NAMALWA (cell line): Measurements from ENCODE around the gene RANBP10.
"Not testable (repeated sequence)": the region's sequence is repeated elsewhere in the genome, so short reads cannot be mapped to it uniquely, and the experiment has no call there.

Experiments used
- DNase-seq: peaks from one replicate; pipeline ENCODE4 v3.0.0-alpha.2; 2015; ENCODE audit warnings: low spot score

The RANBP10 gene

DNA sequence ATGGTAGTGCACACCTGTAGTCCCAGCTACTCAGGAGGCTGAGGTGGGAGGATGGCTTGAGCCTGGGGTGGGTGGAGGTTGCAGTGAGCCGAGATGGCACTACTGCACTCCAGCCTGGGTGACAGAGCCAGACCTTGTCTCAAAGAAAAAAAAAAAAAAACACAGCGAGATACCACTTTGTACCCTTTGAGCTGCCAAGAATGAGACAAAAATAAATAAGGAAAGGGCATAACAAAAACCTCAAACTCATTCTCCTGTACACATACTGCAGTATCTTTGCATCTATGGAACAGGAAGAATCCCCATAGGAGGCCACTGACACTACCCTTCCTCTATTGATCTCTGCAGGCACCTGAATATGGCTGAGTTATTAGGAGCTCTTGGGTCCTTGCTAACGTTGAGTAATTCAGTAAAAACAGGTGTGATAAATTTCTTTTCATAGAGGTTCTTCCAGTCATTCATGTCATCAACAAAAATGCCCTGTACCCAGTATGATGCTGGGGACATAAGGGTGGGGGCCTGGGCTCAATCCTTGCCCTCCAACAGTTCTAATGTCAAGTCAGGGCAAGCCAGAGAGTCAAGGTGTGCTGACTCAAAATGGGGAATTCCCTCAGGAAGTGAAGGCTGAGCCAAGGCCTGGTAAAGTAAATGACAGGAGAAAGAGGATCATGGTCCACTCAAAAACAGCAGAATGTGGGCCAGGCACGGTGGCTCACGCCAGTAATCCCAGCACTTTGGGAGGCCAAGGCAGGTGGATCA lies 26.9 kb downstream of the RANBP10 start:
- no peak for DNase-seq

GRCh38 chr16:67775273-67775672 lies 31.1 kb downstream of the RANBP10 start:
- DNase-seq: no peak

- no peak for DNase-seq
Measured at GRCh38 chr16:67774457-67774853, 31.9 kb downstream of the RANBP10 start.

DNA sequence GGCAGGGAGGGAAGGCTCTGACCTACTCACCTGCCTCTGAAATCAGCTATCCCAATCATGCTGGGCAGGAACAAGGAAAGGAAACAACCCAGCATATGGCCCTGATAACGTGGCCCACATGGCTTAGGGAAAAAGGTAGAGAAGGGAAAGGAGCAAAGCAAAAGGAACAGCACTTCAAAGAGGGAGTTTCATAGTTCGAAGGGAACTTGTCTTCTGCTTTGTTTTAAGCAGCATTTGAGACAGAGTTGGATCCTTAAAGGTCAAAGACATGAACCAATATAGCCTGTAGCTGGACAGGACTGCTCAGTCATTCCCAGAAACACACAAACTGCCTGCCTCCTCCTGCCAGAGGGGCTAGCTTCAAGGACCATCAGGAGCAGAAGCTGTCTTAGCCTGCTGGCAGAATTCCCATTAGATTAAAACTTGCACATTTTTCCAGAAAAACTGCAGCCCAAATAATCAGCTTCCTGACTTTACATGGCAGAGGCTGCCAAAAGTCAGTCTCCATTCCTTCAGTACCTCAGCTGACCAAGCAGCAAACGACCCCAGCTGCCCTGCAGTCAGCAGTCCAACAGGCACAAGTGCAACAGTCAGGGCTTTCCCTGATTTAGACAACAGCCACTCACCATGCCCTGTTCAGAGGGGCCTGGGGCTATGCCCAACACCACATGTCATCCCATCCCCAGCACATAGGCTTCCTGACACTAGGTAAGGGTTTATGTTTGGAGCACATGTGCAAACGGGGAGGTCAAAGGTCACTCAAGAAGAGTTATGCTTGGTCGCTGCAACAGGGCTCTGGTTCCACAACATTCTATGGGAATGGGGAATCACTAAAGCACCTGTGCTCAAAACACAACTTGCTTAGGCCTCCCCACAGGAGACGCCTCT lies 32.5 kb downstream of the RANBP10 start:
- DNase-seq: no peak

DNA sequence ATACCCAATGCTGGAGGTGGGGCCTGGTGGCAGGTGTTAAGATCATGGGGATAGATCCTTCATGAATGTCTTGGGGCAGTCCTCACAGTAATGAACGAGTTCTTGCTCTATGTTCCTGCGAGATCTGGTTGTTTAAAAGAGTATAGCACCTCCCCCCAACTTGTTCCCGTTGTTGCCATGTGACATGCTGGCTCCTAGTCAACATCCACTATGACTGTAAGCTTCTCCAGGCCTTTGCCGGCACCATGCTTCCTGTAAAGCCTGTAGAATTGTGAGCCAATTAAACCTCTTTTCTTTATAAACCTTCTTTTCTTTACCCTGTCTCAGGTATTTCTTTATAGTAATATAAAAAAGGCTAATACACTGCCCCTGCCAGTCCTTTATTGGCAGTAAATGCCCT lies 33.3 kb downstream of the RANBP10 start:
- no peak for DNase-seq

GRCh38 chr16:67770346-67770991 lies 35.9 kb downstream of the RANBP10 start:
- no peak for DNase-seq

DNA sequence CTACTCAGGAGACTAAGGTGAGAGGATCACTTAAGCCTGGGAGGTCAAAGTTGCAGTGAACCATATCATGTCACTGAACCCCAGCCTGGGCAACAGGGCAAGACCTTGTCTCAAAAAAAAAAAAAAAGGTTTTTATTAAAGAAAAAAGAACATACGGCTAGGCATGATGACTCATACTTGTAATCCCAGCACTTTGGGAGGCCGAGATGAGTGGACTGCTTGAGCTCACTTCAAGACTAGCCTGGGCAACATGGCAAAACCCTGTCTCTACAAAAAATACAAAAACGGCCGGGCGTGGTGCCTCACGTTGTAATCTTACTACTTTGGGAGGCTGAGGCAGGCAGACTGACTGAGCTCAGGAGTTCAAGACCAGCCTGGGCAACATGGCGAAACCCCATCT lies 38.4 kb downstream of the RANBP10 start:
- no peak for DNase-seq

DNA sequence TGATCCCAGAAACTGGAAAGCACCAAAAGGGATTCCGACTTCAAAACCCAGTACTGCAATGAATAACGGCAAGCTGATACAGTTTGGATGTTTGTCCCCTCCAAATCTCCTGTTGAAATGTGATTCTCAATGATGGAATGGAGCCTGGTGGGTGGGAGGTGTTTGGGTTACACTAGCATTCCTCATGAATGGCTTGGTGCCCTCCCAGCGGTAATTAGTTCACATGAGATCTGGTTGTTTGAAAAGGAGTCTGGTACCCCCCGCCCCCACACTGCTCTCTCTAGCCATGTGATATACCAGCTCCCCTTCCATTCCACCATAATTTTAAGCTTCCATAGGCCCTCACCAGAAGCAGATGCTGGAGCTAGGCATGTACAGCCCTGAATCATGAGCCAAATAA lies 40.1 kb downstream of the RANBP10 start:
- no peak for DNase-seq

- DNase-seq: no peak
Measured at GRCh38 chr16:67764158-67764667, 42.1 kb downstream of the RANBP10 start.

- DNase-seq: no peak
Measured at GRCh38 chr16:67763066-67763465, 43.3 kb downstream of the RANBP10 start.

DNA sequence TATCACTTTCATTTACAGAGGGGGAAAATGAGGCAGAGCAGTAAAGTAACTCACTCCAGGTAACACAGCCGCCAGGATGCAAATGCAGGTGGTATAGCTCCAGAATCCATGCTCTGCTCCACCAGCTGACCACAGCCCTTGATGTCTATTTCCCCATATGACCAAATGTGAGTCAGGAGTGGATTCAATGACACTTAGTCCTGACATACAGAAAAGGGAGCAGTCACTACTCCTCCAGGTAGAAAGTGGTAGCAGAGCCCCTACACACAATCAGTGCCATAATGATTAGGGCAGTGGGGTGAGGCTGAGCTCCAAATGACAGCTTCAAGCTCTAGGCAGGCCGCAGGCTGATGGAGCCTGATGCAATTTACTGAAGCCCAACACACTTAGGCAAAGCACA lies 44.0 kb downstream of the RANBP10 start:
- no peak for DNase-seq

- no peak for DNase-seq
Measured at GRCh38 chr16:67761924-67762323, 44.4 kb downstream of the RANBP10 start.

DNA sequence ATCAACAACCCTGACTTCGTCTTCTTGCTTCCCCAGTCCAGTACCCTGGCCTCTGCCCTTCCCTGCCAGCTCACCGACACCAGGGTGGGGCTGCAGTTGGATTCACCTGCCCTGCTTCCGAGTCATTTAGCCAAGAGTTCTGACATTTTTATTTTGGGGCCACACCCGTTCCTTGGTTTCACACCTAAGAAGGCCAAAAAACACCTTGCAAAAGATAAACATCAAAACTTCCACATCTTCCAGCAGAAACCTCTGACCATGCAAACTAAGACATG lies 45.5 kb downstream of the RANBP10 start:
- DNase-seq: no peak

- DNase-seq: peak; percentile 30
Measured at GRCh38 chr16:67760206-67760955, 46.0 kb downstream of the RANBP10 start.

GRCh38 chr16:67758966-67759365 lies 47.4 kb downstream of the RANBP10 start:
- no peak for DNase-seq

DNA sequence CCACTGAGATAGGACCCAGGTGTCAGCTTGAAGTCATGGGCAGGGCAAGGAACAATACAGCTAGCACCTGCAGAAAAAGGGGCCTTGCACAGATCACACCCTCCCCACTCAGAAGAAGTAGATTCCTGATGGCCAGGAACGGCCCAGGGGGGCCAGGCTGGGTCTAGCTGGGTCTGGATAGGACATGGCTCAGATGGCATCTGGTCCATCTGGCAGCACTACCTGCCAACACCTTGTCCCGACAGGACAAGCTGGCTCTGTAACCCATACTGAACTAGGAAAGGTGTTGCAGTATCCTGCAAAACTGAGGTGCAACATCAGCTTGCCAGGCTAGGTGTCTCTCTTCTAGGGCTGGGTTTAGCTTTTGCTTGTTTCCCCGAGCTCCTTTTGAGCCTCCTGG lies 48.4 kb downstream of the RANBP10 start:
- DNase-seq: no peak

DNA sequence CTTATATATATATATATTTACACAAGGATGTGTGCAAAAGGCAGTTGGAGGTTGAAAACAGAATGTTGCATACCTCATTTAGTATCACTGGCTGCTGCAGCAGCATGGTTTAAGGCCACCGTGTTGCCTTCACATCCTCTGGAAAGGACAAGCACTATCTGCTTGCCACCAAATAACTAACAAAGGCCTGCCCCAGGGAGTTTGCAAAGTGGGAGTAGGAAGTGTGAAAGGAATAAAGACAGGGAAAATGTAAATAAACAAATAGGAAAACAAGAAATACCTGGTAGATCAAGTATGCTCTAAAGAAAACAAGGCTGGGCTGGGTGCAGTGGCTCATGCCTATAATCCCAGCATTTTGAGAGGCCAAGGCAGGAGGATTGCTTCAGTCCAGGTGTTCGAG lies 53.7 kb downstream of the RANBP10 start:
- no peak for DNase-seq

DNA sequence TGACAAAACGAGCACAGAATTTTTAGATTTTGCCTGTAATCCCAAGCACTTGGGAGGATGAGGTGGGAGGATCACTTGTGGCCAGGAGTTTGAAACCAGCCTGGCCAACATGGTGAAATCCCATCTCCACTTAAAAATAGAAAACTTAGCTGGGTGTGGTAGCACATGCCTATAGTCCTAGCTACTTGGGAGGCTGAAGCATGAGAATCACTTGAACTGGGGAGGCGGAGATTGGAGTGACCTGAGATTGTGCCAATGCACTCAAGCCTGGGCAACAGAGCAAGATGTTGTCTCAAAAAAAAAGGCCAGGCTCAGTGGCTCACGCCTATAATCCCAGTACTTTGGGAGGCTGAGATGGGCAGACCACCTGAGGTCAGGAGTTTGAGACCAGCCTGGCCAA lies 55.0 kb downstream of the RANBP10 start:
- DNase-seq: not testable (repeated sequence)

GRCh38 chr16:67750466-67750865 lies 55.9 kb downstream of the RANBP10 start:
- DNase-seq: peak; percentile 51

DNA sequence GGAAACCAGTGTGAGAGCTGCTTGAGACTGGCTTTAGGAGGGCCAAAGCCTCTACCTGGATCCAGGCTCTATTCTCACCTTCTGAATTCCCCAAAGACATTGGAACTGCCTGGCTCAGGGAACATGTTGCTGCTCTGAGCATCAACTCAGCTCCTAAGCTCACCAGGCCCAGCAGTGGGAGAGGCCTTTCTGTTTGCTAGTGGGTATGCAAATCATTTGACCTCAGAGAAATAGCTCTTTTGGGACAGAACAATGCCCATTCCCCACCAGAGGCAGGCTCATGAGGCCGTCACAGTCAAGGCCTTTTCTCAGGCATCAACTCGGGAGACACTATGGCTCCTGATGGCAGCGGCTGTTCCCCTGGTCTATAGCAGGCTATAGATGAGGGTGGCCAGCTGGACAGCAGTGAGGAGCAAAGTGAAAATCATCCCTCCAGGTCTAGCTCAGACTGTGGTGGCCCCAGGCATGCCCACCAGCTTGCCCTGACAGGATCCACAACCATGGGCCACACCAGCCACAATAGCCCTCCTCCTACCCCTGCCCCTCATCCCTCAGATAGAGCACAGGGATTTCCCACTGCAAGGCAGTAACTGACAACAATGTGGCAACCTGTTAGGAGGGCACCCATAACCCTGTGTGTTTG lies 56.8 kb downstream of the RANBP10 start:
- DNase-seq: no peak

- DNase-seq: no peak
Measured at GRCh38 chr16:67748834-67749233, 57.5 kb downstream of the RANBP10 start.

DNA sequence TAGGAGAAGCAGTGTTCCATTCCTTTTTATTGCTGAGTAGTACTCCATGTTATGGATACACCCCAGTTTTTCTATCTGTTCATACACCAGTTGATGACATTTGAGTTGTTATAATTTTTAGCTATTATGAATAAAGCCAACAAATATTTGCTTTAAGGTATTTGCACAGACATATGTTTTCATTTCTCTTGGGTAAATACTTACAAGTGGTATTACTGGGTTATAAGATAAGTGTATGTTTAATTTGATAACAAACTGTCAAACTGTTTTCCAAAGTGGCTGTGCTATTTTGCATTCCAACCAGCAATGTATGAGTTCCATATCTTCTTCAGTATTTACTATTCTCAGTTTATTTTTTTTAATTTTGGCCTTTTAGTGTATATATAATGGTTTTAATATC lies 59.5 kb downstream of the RANBP10 start:
- no peak for DNase-seq
